HepG2 (cell line): ENCODE data around the gene AKR1A1. TPM values are rescaled to one million over a fixed set of nuclear protein-coding genes. Genes with fewer than 3 reads are reported as not detected.

Experiments used
- ELF4 ChIP-seq: sonication (generic); formaldehyde crosslinking; IDR thresholded peaks from 2 replicates; pipeline ENCODE4 v1.5.0; 2020; ENCODE audit warnings: missing genetic modification reagents, mild to moderate bottlenecking, moderate library complexity, borderline replicate concordance
- FOXK1 ChIP-seq: sonication (generic); formaldehyde crosslinking; IDR thresholded peaks from 2 replicates; pipeline ENCODE4 v1.4.0; 2020; ENCODE audit warnings: low read depth, missing genetic modification reagents, borderline replicate concordance
- LCORL ChIP-seq, 2 experiments: fragments of 450-650 bp in 1 of 2; sonication (generic) in 1 of 2; formaldehyde crosslinking in 1 of 2; IDR thresholded peaks; 2 replicates each; pipeline versions ENCODE4 v1.5.0 to v1.6.1; 2017 to 2020; ENCODE audit warnings: antibody characterized with exemption in 1 of 2, missing genetic modification reagents in 1 of 2
- MEIS1 ChIP-seq: sonication (generic); formaldehyde crosslinking; IDR thresholded peaks from 2 replicates; pipeline ENCODE4 v1.9.0; 2021; ENCODE audit warnings: mild to moderate bottlenecking, missing genetic modification reagents, moderate library complexity, borderline replicate concordance
- PAF1 ChIP-seq: IDR thresholded peaks from 2 replicates; pipeline ENCODE4 v1.6.1; 2016; ENCODE audit warnings: missing genetic modification reagents, missing compliant biosample characterization
- TBL1XR1 ChIP-seq: fragments of 150-350 bp; IDR thresholded peaks from 2 replicates; pipeline ENCODE4 v1.6.1; 2014; ENCODE audit warnings: borderline replicate concordance, low read length; ENCODE audit not compliant: partially characterized antibody
- XBP1 ChIP-seq: sonication (generic); formaldehyde crosslinking; IDR thresholded peaks from 2 replicates; pipeline ENCODE4 v1.5.0; 2020; ENCODE audit warnings: missing genetic modification reagents
- ZBTB37 ChIP-seq: sonication (generic); formaldehyde crosslinking; IDR thresholded peaks from 2 replicates; pipeline ENCODE4 v1.4.0; 2020; ENCODE audit warnings: mild to moderate bottlenecking, missing genetic modification reagents
- ZFP36L2 ChIP-seq: sonication (generic); formaldehyde crosslinking; IDR thresholded peaks from 2 replicates; pipeline ENCODE4 v1.4.0; 2020; ENCODE audit warnings: missing genetic modification reagents
- ZNF292 ChIP-seq: sonication (generic); formaldehyde crosslinking; IDR thresholded peaks from 2 replicates; pipeline ENCODE4 v1.8.1; 2022; ENCODE audit warnings: mild to moderate bottlenecking, low read depth, missing genetic modification reagents, borderline replicate concordance
- ZNF446 ChIP-seq: sonication (generic); formaldehyde crosslinking; IDR thresholded peaks from 2 replicates; pipeline ENCODE4 v1.5.0; 2020; ENCODE audit warnings: mild to moderate bottlenecking, missing genetic modification reagents
- ZNF468 ChIP-seq: sonication (generic); formaldehyde crosslinking; IDR thresholded peaks from 2 replicates; pipeline ENCODE4 v1.8.0; 2022; ENCODE audit warnings: mild to moderate bottlenecking, moderate library complexity, missing genetic modification reagents
- ZNF562 ChIP-seq: sonication (generic); formaldehyde crosslinking; IDR thresholded peaks from 2 replicates; pipeline ENCODE4 v1.8.0; 2022; ENCODE audit warnings: missing genetic modification reagents, borderline replicate concordance
- ZNF576 ChIP-seq: sonication (generic); formaldehyde crosslinking; IDR thresholded peaks from 2 replicates; pipeline ENCODE4 v1.4.0; 2020; ENCODE audit warnings: mild to moderate bottlenecking, missing genetic modification reagents
- ZNF839 ChIP-seq: sonication (generic); formaldehyde crosslinking; IDR thresholded peaks from 2 replicates; pipeline ENCODE4 v1.4.0; 2020; ENCODE audit warnings: missing genetic modification reagents, mild to moderate bottlenecking, borderline replicate concordance
- ZNF891 ChIP-seq: sonication (generic); formaldehyde crosslinking; IDR thresholded peaks from 2 replicates; pipeline ENCODE4 v1.5.0; 2020; ENCODE audit warnings: mild to moderate bottlenecking, missing genetic modification reagents
- ZSCAN31 ChIP-seq: sonication (generic); formaldehyde crosslinking; IDR thresholded peaks from 2 replicates; pipeline ENCODE4 v1.5.0; 2020; ENCODE audit warnings: low read depth, mild to moderate bottlenecking, missing genetic modification reagents
- polyA plus RNA-seq, 8 experiments: library from polyadenylated mRNA; depleted of rRNA in 3 of 8; stranded (reverse) in 7 of 8; unstranded in 1 of 8; fragments of >200 nt; fragmentation: Illumina TruSeq in 4 of 8; extraction: Trizol in 4 of 8; gene quantifications; 2 replicates each; pipeline versions ENCODE4 v1.2.1 to v1.2.3, GENCODE V29; 2011 to 2016; ENCODE audit warnings: low read depth in 4 of 8, missing spikeins in 1 of 8, mixed read lengths in 1 of 8; ENCODE audit not compliant: insufficient read depth in 1 of 8
- total RNA-seq, 5 experiments: library from RNA; depleted of rRNA; stranded (reverse); fragments of >200 nt; fragmentation: Illumina TruSeq; extraction: Trizol; gene quantifications; 2 replicates each; pipeline ENCODE4 v1.2.3, GENCODE V29; 2016; ENCODE audit warnings: low read depth in 1 of 5
- TF ChIP-seq, protein P1 (sequence below): sonication (generic); formaldehyde crosslinking; IDR thresholded peaks from 2 replicates; pipeline ENCODE4 v1.4.0; 2020; ENCODE audit warnings: mild to moderate bottlenecking, missing genetic modification reagents
- TF ChIP-seq, protein P2 (sequence below): sonication (generic); formaldehyde crosslinking; conservative IDR thresholded peaks from 2 replicates; pipeline ENCODE4 v1.4.0; 2020; ENCODE audit warnings: missing genetic modification reagents
- TF ChIP-seq, protein P3 (sequence below): IDR thresholded peaks from 2 replicates; pipeline ENCODE4 v1.6.1; 2016; ENCODE audit warnings: missing compliant biosample characterization, missing genetic modification reagents, borderline replicate concordance

AKR1A1 gene
- total and polyA plus RNA-seq, 2 of the 13 experiments (the other 11 are each of a cell fraction or from before 2014, with no cell fraction given): 181 to 217 TPM

DNA sequence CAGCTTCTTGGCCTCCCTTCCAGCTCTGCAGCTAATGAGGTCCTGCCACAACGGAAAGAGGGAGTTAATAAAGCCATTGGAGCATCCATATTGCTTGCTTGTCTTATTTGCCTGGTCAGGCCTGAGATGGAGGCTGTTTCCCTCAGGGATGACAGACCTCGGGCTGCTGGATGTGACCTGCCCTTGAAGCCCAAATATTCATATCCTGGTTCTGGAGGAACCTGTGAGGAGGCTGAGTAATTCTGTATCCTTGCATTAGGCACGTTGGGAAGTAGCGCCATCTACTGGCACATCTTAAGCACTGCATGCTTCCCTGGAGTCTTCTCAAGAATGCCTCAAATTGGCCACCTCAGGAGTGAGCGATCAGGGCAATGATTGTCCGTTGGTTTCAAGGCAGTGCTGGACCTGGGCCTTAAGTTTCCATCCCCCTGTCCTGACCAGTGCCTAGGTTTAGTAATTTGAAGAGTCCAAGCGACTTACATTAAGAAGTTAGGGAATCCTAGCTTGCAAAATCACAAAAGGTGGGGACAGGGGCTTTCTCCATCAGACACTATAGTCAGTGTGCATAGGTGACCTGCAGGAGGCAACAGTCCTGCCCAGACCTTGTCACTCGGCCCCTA lies 19.4 kb downstream of the AKR1A1 start (continued):
- TF ChIP-seq ZSCAN31 (CRISPR knock-in tag): no peak
- no peak for TF ChIP-seq XBP1 (CRISPR knock-in tag)
- no peak for TF ChIP-seq ZFP36L2 (CRISPR knock-in tag)
- no peak for TF ChIP-seq ZNF446
- no peak for TF ChIP-seq ZNF891 (CRISPR knock-in tag)
- TF ChIP-seq ZNF839 (CRISPR knock-in tag): no peak
- TF ChIP-seq ZNF292 (CRISPR knock-in tag): no peak
- no peak for TF ChIP-seq ZNF468
- TF ChIP-seq ELF4: no peak
- TF ChIP-seq, protein P1, sequence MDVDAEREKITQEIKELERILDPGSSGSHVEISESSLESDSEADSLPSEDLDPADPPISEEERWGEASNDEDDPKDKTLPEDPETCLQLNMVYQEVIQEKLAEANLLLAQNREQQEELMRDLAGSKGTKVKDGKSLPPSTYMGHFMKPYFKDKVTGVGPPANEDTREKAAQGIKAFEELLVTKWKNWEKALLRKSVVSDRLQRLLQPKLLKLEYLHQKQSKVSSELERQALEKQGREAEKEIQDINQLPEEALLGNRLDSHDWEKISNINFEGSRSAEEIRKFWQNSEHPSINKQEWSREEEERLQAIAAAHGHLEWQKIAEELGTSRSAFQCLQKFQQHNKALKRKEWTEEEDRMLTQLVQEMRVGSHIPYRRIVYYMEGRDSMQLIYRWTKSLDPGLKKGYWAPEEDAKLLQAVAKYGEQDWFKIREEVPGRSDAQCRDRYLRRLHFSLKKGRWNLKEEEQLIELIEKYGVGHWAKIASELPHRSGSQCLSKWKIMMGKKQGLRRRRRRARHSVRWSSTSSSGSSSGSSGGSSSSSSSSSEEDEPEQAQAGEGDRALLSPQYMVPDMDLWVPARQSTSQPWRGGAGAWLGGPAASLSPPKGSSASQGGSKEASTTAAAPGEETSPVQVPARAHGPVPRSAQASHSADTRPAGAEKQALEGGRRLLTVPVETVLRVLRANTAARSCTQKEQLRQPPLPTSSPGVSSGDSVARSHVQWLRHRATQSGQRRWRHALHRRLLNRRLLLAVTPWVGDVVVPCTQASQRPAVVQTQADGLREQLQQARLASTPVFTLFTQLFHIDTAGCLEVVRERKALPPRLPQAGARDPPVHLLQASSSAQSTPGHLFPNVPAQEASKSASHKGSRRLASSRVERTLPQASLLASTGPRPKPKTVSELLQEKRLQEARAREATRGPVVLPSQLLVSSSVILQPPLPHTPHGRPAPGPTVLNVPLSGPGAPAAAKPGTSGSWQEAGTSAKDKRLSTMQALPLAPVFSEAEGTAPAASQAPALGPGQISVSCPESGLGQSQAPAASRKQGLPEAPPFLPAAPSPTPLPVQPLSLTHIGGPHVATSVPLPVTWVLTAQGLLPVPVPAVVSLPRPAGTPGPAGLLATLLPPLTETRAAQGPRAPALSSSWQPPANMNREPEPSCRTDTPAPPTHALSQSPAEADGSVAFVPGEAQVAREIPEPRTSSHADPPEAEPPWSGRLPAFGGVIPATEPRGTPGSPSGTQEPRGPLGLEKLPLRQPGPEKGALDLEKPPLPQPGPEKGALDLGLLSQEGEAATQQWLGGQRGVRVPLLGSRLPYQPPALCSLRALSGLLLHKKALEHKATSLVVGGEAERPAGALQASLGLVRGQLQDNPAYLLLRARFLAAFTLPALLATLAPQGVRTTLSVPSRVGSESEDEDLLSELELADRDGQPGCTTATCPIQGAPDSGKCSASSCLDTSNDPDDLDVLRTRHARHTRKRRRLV (CRISPR knock-in tag): no peak
- TF ChIP-seq, protein P2, sequence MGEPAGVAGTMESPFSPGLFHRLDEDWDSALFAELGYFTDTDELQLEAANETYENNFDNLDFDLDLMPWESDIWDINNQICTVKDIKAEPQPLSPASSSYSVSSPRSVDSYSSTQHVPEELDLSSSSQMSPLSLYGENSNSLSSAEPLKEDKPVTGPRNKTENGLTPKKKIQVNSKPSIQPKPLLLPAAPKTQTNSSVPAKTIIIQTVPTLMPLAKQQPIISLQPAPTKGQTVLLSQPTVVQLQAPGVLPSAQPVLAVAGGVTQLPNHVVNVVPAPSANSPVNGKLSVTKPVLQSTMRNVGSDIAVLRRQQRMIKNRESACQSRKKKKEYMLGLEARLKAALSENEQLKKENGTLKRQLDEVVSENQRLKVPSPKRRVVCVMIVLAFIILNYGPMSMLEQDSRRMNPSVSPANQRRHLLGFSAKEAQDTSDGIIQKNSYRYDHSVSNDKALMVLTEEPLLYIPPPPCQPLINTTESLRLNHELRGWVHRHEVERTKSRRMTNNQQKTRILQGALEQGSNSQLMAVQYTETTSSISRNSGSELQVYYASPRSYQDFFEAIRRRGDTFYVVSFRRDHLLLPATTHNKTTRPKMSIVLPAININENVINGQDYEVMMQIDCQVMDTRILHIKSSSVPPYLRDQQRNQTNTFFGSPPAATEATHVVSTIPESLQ (CRISPR knock-in tag): no peak
- TF ChIP-seq ZNF562 (CRISPR knock-in tag): no peak
- TF ChIP-seq PAF1 (CRISPR knock-in tag): no peak
- TF ChIP-seq, protein P3, sequence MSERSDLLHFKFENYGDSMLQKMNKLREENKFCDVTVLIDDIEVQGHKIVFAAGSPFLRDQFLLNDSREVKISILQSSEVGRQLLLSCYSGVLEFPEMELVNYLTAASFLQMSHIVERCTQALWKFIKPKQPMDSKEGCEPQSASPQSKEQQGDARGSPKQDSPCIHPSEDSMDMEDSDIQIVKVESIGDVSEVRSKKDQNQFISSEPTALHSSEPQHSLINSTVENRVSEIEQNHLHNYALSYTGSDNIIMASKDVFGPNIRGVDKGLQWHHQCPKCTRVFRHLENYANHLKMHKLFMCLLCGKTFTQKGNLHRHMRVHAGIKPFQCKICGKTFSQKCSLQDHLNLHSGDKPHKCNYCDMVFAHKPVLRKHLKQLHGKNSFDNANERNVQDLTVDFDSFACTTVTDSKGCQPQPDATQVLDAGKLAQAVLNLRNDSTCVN: no peak
- no peak for TF ChIP-seq LCORL (IDR thresholded peaks at IDR 0.05)
- TF ChIP-seq LCORL (CRISPR knock-in tag; IDR thresholded peaks at IDR 0.05): no peak
- TF ChIP-seq ZNF576 (CRISPR knock-in tag): no peak
- TF ChIP-seq TBL1XR1: no peak
- no peak for TF ChIP-seq ZBTB37 (CRISPR knock-in tag)
- peak; percentile 13; the same call in 1 of the 2 replicates for TF ChIP-seq FOXK1 (CRISPR knock-in tag)
- TF ChIP-seq MEIS1: no peak
